ENCODE data around the gene PRR7.

Gene PRR7

DNA sequence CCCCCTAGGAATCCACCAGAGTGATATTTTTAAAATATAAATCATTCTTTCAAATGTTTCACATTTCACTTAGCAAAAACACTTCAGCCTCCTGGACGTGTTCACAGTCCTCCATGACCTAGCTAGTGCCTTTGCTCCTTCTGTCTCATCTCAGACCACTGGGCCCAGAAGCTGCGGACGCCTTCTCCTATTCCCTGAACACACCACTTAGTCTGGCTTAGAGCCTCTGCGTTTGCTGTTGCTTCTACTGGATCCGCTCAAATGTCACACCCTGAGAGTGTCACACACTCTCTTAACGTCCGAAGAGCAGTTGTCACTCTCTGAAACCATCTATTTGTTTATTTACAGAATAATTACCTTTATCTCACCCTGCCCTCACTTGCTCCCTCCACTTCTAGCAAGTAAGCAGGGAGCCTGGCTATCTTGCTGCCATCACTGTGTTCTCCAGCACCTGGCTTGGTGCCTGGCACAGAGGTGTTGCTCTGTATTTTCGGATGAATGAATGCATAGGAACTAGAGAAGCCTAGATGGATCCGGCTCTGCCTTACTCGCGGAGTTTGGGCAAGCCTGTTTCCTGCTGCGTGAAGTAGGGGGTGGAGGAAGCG, 21.3 kb upstream of the PRR7 start:
- no peak for DNase-seq

DNA sequence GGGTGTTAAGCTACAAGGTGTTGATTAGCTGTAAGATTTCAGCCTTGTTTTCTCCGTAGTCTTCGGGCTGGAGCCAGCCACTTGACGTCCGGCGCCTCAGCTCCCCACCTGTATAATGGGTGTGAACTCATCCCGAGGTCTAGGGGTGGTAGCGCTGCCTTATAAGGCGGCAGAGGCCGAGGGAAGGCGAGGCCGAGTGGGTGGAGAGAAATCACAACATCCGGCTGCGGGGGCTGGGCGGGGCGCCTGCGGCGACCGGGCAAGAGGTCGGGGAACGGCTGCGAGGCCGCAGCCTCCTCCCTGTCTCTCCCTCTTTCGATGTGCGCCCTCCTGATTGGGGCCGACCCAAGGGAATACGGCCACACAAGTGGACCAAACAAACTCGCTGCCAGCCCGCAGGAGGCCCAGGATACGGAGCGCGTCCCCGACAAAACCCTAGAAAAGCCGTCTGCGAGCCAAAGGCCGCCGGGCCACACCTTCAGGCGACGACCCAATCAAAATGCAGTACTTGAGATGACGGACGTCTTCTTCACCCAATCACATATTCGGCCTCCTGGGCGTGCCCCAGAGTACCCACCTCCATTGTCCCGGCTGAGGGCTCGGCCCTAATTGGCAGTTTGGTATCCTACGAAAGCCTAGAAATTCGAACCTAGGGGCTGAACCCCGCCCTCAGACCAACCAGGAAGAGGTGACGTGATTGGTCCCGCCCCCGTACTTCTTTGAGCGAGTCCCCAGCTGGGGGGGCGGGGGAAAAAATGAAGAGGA, 20.6 kb upstream of the PRR7 start:
- DNase-seq, result peak; percentile 100

DNA sequence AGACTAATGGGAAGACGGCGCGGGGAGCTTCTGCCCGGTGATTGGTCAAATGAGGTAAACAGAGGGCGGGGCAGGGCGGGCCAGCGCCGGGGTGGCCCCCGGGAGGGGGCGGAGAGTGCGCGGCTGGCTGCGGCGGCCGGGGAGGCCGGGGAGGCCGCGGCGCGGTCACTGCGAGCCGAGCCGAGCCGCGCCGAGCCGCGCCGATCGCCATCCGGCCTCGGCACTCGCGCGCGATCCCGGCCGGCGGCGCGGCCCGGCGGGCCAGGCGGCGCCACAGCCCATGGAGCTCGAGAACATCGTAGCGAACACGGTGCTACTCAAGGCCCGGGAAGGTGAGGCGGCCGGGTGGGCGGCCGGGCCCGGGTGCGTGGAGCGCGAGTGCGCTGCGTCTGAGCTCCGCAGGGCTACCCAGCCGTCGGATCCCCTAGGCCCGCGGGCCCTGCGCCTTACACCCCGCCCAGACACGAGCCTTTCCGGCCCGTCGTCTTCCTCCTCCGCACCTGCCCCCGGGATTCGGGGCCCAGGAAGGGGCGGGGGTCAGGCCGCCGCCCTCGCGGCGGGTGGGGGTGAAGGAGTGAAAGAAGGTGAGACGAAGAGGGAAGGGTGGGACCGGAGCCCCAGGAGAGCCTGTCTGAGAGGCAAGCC, 19.9 kb upstream of the PRR7 start, which contains the start of gene GRK6:
GRK6 (plus strand) TSS at position 111 of the 645 bp plus-strand sequence; CDS start at position 281, 170 bp downstream.
- DNase-seq, result peak; percentile 76

GRCh38 chr5:177427211-177427822, 19.3 kb upstream of the PRR7 start:
- peak; percentile 47 for DNase-seq

GRCh38 chr5:177427919-177428573, 18.6 kb upstream of the PRR7 start:
- peak; percentile 67 for DNase-seq

DNA sequence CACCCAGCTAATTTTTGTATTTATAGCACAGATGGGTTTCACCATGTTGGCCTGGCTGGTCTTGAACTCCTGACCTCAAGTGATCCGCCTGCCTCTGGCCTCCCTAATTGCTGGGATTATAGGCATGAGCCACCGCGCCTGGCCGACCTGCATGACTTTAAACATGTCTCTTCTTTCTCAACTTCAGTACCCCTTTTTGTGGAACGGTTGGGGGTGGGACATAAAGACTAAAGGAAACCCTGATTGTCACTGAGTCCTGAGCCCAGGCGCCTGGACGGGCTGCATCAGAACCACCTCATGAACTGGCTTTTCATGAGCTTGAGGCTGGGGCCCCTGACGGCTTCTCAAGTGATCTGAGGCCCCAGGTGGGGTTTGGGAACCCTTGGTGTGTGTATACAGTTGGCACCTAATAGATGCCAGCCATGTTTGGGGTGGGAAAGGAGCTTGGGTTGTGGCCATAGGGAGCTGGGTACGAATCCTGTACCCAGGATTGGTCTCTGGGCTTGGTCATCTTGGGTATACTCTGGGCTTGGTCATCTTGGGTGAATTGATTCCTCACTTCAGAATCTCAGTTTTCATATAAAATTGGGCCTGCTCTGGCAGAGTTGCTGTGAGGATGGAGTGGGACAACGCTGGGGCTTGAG, 17.9 kb upstream of the PRR7 start:
- peak; percentile 44 for DNase-seq

DNA sequence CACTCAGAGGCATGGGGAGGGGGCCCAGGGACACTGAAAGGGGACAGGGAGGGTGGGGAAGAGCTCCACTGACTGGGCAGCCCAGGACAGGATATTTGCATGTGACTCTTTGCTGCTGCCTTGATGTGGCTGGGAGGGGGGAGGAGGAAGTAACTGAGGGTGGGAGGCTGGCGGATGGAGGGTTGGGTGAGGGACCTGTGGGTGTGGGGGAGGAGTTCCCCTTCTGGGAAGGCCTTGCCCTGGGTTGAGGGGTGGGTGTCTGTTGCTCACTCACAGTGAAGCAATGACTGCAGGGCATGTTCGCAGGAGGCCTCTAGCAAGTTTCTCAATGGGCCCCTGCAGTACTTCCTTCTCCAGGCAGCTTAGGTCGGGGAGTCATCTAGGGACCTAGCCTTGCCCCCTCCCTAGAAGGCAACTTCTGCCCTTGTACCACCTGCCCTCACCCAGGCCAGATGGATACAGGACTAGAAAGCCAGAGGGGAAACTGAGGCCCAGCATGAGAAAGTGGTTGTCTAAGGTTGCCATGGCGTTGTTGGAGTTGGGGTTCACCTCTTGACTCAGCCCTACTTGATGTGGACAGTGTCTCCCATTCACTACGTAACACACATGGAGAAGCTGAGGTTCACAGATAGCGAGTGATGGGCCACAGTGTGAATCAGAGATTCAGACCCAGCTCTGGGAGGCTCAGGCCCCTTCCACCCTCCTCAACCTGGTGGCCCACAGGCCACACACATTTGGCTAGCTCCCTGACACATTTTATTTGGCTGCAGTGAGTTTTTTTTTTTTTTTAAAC, 17.2 kb upstream of the PRR7 start:
- DNase-seq, result peak; percentile 93

DNA sequence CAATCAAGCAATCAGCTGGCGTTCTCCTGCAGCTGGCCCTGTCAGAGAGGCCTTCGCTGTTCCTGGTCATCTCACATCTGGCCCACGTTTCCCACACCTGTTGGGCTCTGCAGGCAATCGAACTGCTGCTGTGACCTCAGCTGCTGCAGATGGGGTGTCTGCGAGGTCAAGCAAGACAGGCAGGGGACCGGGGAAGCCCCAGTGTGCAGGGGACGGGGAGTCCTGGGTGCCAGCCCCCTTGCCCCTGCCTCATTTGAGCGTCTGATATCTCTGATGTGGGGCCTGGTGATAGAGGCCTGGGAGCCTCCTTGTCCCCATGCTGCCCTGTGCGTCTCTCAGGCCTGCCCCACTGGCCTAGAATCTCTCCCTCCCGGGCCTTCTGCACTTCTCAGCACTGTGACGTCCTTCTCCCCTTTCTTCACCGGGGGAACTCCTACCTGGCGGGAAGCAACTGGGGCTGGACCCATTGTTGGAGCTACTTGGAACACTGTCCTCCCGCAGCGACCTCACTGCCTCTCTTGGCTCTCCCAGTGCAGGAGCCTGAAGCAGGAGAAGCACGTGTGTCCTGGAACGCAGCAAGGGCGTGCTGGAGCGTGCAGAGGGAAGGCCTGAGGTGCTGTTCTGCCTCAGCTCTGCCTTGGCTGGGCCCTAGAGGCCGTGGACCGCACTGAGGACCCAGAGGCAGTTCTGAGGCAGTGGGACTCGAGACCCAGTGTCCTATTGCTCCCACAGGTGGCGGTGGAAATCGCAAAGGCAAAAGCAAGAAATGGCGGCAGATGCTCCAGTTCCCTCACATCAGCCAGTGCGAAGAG, 16.3 kb upstream of the PRR7 start:
- peak; percentile 28 for DNase-seq

DNA sequence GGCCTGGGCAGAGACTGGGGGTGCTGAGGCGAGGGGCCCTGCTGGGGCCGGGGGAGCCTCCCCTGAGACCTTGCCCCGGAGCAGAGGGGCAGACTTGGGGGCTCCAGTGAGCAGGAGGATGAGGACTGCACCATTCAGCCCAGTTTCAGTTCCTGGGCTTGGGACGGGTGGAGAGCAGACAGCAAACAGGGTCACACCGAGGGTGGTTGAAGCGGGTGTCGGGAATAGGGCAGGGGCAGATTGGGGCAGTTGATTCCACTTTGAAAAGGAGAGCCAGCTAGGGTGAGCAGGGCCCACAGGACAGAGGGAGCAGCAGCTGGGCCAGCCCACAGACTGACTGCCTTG, 15.7 kb upstream of the PRR7 start:
- peak; percentile 40 for DNase-seq

- DNase-seq, result peak; percentile 87
These were observed 15.1 kb upstream of the PRR7 start for GRCh38 chr5:177431317-177432142.

DNA sequence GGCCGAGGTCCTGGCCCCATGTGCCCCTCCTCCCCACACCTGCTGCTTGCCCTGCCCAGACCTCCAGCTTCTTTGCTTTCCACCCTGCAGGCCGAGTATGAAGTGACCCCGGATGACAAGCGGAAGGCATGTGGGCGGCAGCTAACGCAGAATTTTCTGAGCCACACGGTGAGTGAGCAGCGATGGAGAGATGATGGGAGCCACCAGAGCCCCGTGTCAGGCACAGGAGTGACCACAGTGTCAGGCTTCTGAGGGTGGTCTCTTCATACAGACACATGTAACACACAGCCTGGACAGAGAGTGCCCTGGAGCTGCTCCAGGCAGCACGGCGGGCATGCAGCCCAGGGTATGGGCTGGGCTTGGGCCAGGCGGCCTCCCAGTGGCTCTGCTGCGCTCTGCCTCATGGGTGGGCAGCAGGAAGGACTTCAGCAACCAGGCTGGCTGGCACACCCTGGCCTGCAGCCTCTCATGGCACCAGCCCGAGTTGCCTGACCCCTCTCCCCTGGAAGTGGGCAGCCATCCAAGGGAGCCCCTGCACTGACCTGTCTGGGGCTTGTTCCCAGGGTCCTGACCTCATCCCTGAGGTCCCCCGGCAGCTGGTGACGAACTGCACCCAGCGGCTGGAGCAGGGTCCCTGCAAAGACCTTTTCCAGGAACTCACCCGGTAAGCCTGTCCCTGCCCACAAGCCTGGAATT, 14.3 kb upstream of the PRR7 start:
- DNase-seq, result peak; percentile 80

GRCh38 chr5:177432839-177433657, 13.6 kb upstream of the PRR7 start:
- no peak for DNase-seq

GRCh38 chr5:177433658-177434217, 12.9 kb upstream of the PRR7 start:
- DNase-seq, result no peak

GRCh38 chr5:177434437-177434836, 12.2 kb upstream of the PRR7 start:
- DNase-seq, result peak; percentile 83

DNA sequence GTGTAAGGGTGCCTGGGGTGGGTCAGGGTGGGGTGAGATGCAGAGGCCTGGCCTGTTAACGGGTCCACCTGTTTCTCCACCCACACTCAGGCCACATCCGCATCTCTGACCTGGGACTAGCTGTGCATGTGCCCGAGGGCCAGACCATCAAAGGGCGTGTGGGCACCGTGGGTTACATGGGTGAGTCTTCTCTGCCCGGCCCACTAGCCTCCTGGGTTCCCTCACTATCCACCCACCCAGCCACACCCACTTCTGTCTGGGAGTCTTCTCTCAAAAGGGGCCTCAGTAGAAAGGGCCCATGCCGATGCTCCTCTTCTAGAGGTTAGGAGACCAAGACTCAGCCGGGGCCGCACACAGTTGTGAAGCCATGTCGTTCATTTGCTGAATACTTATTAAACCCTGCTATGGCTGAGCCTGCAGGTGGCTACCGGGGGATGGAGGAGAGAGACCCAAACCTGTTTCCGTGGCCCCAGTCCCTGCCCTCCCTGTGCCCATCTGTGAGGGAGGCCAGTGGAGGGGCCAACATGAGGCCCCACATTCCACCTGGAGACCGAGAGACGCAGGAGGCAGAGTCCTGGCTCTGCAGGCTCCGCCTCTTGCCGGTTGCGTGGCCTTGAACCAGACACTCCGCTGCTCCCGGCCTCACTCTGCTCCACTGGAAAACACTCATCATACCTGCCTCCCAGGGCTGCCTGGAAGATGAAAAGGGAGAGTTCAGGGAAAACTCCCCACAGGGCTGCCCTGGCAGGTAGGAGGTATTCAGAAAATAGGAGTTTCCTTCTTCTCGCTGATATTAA, 11.5 kb upstream of the PRR7 start:
- no peak for DNase-seq

DNA sequence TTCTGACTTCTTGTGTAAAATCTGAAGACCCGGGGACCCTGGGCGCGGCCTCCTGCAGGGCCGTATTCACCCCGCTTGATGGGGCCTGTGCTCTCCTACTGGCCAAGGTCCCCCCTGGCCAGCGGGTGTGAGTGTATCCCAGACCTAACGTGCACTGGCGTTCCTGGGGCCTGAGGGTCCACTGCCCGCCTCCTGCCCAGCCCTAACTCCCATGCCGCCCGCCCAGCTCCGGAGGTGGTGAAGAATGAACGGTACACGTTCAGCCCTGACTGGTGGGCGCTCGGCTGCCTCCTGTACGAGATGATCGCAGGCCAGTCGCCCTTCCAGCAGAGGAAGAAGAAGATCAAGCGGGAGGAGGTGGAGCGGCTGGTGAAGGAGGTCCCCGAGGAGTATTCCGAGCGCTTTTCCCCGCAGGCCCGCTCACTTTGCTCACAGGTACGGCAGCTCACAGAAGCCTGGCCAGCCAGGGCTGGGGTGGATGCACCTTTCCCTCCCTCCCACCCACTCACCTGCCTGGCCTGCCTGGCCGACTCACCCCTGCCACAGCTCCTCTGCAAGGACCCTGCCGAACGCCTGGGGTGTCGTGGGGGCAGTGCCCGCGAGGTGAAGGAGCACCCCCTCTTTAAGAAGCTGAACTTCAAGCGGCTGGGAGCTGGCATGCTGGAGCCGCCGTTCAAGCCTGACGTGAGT, 10.6 kb upstream of the PRR7 start:
- no peak for DNase-seq

- no peak for DNase-seq
These were observed 9.0 kb upstream of the PRR7 start for GRCh38 chr5:177437623-177438022.
